Stimulated activated naive CD8-positive, alpha-beta T cell treated with anti-CD3 and anti-CD28 coated beads, Interleukin-15, Interleukin-2, amounts not matched to agents 100 ng/mL and 50 ng/mL, for 24 hours (primary cell): Measurements from ENCODE around the gene COPS4.
A peak's percentile ranks its signal among the peaks of the same experiment; 100 is the strongest.

ENCODE experiments used
- H3K27ac Mint-ChIP-seq: one replicate; pipeline ENCODE4 v1.8.0; 2021; ENCODE audit warnings: mild to moderate bottlenecking, mixed read lengths
- H3K27me3 Mint-ChIP-seq: one replicate; pipeline ENCODE4 v1.8.0; 2021; ENCODE audit warnings: mixed read lengths
- H3K36me3 Mint-ChIP-seq: one replicate; pipeline ENCODE4 v1.8.0; 2021; ENCODE audit warnings: low read depth, mixed read lengths
- H3K4me1 Mint-ChIP-seq: one replicate; pipeline ENCODE4 v1.8.0; 2021; ENCODE audit warnings: low read depth, mixed read lengths
- H3K4me3 Mint-ChIP-seq: one replicate; pipeline ENCODE4 v1.8.0; 2021; ENCODE audit warnings: mild to moderate bottlenecking, mixed read lengths
- H3K9me3 Mint-ChIP-seq: one replicate; pipeline ENCODE4 v1.8.0; 2021; ENCODE audit warnings: mixed read lengths

The COPS4 gene

GRCh38 chr4:83114576-83114975 is 79.6 kb downstream of the COPS4 start, which contains the start of gene PLAC8:
TSS of gene PLAC8 (minus strand) at chr4:83114729. CDS start at chr4:83107921, 6,808 bp downstream.
- Mint-ChIP-seq H3K27me3 (no peaks in the 10 kb centered on the region), H3K4me1 (peaks cover 49% of the 10 kb centered on the region), H3K9me3 (no peaks in the 10 kb centered on the region), H3K36me3 (peaks cover 4% of the 10 kb centered on the region), H3K4me3 (peak within 1 kb of the TSS; percentile 87), H3K27ac (peak within 1 kb of the TSS; percentile 92)

- no peaks in the 10 kb centered on the region for H3K27me3 Mint-ChIP-seq
- H3K4me1 Mint-ChIP-seq: peaks cover 49% of the 10 kb centered on the region
- H3K27ac Mint-ChIP-seq: peak overlapping the region; percentile 92
- no peaks in the 10 kb centered on the region for H3K9me3 Mint-ChIP-seq
- peak overlapping the region; percentile 87 for H3K4me3 Mint-ChIP-seq
- peaks cover 4% of the 10 kb centered on the region for H3K36me3 Mint-ChIP-seq
Observed at GRCh38 chr4:83115000-83115399, 80.0 kb downstream of the COPS4 start.

- Mint-ChIP-seq H3K4me1 (peaks cover 43% of the 10 kb centered on the region), H3K4me3 (peak overlapping the region; percentile 87), H3K9me3 (no peaks in the 10 kb centered on the region), H3K27ac (no peak overlapping the region), H3K36me3 (peaks cover 4% of the 10 kb centered on the region), H3K27me3 (no peaks in the 10 kb centered on the region)
Observed at GRCh38 chr4:83115656-83116285, 80.8 kb downstream of the COPS4 start.

GRCh38 chr4:83118869-83119268 is 83.9 kb downstream of the COPS4 start:
- Mint-ChIP-seq H3K4me3 (no peak overlapping the region), H3K36me3 (no peaks in the 10 kb centered on the region), H3K4me1 (peaks cover 28% of the 10 kb centered on the region), H3K27me3 (no peaks in the 10 kb centered on the region), H3K9me3 (no peaks in the 10 kb centered on the region), H3K27ac (no peak overlapping the region)

GRCh38 chr4:83121246-83121645 is 86.3 kb downstream of the COPS4 start:
- H3K4me3 Mint-ChIP-seq: no peak overlapping the region
- peaks cover 23% of the 10 kb centered on the region for H3K4me1 Mint-ChIP-seq
- H3K9me3 Mint-ChIP-seq: no peaks in the 10 kb centered on the region

GRCh38 chr4:83124111-83124780 is 89.3 kb downstream of the COPS4 start:
- Mint-ChIP-seq H3K36me3 (no peaks in the 10 kb centered on the region), H3K27me3 (no peaks in the 10 kb centered on the region), H3K9me3 (no peaks in the 10 kb centered on the region), H3K4me1 (peaks cover 37% of the 10 kb centered on the region), H3K27ac (peak overlapping the region; percentile 21), H3K4me3 (no peak overlapping the region)

More at GRCh38 chr4:83121246-83121645, 86.3 kb downstream of the COPS4 start:
- H3K27ac Mint-ChIP-seq: no peak overlapping the region
- H3K27me3 Mint-ChIP-seq: no peaks in the 10 kb centered on the region
- no peaks in the 10 kb centered on the region for H3K36me3 Mint-ChIP-seq
